Liver (tissue), 3 donors: ENCODE results near the gene METTL8.

Experiments used
- GABPA ChIP-seq, 2 donors: IDR thresholded peaks in 1 of 2; conservative IDR thresholded peaks in 1 of 2; 2 replicates each; pipeline ENCODE4 v1.6.1; 2016; ENCODE audit warnings: antibody characterized with exemption in 2 of 2, mild to moderate bottlenecking in 1 of 2, moderate library complexity in 1 of 2
- RAD21 ChIP-seq, 2 donors: IDR thresholded peaks; 2 replicates each; pipeline ENCODE4 v1.6.1; 2016; ENCODE audit warnings: antibody characterized with exemption in 2 of 2, mild to moderate bottlenecking in 2 of 2
- SP1 ChIP-seq: IDR thresholded peaks from 2 replicates; pipeline ENCODE4 v1.6.1; 2018; ENCODE audit warnings: antibody characterized with exemption, mild to moderate bottlenecking
- TAF1 ChIP-seq: conservative IDR thresholded peaks from 2 replicates; pipeline ENCODE4 v1.6.1; 2016; ENCODE audit warnings: antibody characterized with exemption, mild to moderate bottlenecking
- TF ChIP-seq, protein P1 (sequence below): fragments of 150-350 bp; IDR thresholded peaks from 2 replicates; pipeline ENCODE4 v1.5.1; 2017; ENCODE audit warnings: improper control_type of control experiment, low read depth, low read length; ENCODE audit not compliant: missing input control
- TF ChIP-seq, protein P2 (sequence below): IDR thresholded peaks from 2 replicates; pipeline ENCODE4 v1.6.1; 2016; ENCODE audit warnings: antibody characterized with exemption, mild to moderate bottlenecking
- donor health status: healthy.
- donor health status: healthy.

DNA sequence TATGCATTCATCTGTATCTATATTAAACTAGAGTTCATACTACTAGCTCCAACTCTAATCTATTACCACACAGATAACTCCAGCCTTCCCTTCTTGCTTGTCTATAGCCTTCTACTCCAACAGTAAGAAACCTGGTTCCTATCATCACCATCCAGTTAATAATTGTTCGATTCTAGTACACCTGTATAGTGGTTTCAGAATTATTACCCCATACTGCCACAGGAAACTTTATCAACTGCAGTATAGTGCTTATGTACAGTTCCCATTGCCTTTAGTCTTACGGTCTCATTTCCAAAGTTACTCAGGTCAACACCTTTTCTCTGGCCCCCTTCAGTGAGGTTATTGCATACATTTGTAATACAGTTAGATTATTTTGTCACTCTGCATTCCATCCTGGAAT lies 14.5 kb downstream of the METTL8 start:
- TF ChIP-seq, protein P1, sequence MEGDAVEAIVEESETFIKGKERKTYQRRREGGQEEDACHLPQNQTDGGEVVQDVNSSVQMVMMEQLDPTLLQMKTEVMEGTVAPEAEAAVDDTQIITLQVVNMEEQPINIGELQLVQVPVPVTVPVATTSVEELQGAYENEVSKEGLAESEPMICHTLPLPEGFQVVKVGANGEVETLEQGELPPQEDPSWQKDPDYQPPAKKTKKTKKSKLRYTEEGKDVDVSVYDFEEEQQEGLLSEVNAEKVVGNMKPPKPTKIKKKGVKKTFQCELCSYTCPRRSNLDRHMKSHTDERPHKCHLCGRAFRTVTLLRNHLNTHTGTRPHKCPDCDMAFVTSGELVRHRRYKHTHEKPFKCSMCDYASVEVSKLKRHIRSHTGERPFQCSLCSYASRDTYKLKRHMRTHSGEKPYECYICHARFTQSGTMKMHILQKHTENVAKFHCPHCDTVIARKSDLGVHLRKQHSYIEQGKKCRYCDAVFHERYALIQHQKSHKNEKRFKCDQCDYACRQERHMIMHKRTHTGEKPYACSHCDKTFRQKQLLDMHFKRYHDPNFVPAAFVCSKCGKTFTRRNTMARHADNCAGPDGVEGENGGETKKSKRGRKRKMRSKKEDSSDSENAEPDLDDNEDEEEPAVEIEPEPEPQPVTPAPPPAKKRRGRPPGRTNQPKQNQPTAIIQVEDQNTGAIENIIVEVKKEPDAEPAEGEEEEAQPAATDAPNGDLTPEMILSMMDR = no peak
- TF ChIP-seq, protein P2, sequence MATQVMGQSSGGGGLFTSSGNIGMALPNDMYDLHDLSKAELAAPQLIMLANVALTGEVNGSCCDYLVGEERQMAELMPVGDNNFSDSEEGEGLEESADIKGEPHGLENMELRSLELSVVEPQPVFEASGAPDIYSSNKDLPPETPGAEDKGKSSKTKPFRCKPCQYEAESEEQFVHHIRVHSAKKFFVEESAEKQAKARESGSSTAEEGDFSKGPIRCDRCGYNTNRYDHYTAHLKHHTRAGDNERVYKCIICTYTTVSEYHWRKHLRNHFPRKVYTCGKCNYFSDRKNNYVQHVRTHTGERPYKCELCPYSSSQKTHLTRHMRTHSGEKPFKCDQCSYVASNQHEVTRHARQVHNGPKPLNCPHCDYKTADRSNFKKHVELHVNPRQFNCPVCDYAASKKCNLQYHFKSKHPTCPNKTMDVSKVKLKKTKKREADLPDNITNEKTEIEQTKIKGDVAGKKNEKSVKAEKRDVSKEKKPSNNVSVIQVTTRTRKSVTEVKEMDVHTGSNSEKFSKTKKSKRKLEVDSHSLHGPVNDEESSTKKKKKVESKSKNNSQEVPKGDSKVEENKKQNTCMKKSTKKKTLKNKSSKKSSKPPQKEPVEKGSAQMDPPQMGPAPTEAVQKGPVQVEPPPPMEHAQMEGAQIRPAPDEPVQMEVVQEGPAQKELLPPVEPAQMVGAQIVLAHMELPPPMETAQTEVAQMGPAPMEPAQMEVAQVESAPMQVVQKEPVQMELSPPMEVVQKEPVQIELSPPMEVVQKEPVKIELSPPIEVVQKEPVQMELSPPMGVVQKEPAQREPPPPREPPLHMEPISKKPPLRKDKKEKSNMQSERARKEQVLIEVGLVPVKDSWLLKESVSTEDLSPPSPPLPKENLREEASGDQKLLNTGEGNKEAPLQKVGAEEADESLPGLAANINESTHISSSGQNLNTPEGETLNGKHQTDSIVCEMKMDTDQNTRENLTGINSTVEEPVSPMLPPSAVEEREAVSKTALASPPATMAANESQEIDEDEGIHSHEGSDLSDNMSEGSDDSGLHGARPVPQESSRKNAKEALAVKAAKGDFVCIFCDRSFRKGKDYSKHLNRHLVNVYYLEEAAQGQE = no peak
- TF ChIP-seq TAF1 (no peak), GABPA (IDR thresholded peaks at IDR 0.05 in 1 of 2, conservative IDR thresholded peaks at IDR 0.05 in 1 of 2) (no peak), SP1 (no peak), RAD21 (IDR thresholded peaks at IDR 0.05) (no peak)
